ENCODE measurements around the gene RFX7.
A peak's percentile ranks its signal among the peaks of the same experiment; 100 is the strongest.

RFX7 gene

DNA sequence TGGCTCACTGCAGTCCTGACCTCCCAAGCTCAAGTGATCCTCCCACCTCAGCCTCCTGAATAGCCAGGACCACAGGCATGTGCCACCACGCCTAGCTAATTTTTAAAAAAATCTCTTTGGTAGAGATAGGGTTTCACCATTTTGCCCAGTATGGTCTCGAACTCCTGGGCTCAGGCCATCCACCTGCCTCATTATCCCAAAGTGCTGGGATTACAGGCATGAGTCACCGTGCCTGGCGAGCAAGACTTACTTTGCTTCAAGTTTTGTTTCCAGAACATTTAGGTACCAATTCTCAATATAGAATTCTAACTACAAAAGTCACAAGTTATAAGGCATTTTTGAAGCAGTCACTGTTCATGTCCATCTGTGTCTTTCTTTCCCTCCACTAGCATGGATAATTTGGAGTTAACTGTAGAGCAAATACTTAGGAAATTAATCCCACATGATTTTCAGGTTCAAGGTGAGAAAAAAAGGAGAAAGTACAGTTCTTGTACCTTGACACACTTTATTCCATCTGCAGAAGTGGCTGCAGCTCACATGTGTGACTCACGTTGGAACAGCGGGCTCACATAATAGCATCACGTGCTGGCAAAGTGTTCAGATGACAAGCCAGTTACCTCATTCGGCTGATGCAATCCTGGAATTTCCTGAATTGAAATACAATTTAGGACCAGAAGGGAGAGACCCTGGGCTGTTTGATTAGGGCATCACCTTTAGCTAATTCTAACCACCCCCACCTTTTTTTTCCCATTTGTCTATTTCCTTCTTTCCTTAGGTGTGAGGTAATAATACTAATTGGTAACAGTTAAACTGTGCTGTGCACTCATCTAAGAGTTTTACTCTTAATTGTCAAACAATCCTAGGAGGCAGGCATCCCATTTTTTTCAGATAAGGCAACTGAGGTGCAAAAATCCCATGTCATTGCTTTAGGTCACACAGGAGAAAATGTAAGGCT is 203.3 kb downstream of the RFX7 start (continued):
- TF ChIP-seq ZNF501 (tag by site-specific recombination; IDR thresholded peaks at IDR 0.05), result no peak
- peak; percentile 84 for TF ChIP-seq ZNF341 (tag by site-specific recombination; IDR thresholded peaks at IDR 0.05; ENCODE audit: low read depth)
- TF ChIP-seq ZFP69B (tag by site-specific recombination; IDR thresholded peaks at IDR 0.05), result no peak
- TF ChIP-seq KLF10 (tag by site-specific recombination; IDR thresholded peaks at IDR 0.05), result peak; percentile 74
- no peak for TF ChIP-seq ZNF19 (tag by site-specific recombination; IDR thresholded peaks at IDR 0.05; ENCODE audit: low read depth)
- peak; percentile 27; the same call in 1 of the 2 replicates for TF ChIP-seq ZNF449 (tag by site-specific recombination; IDR thresholded peaks at IDR 0.05)
- peak; percentile 82 for TF ChIP-seq PRDM6 (tag by site-specific recombination; IDR thresholded peaks at IDR 0.05)
- no peak for TF ChIP-seq SALL2 (tag by site-specific recombination; IDR thresholded peaks at IDR 0.05; ENCODE audit: borderline replicate concordance)
- TF ChIP-seq PRDM10 (tag by site-specific recombination; IDR thresholded peaks at IDR 0.05), result 0 out of 2 replicates have a peak, but pooled peaks have one; percentile 27
- TF ChIP-seq ZNF660 (tag by site-specific recombination; IDR thresholded peaks at IDR 0.05), result peak; percentile 71; the same call in 1 of the 2 replicates
- TF ChIP-seq, protein P1, sequence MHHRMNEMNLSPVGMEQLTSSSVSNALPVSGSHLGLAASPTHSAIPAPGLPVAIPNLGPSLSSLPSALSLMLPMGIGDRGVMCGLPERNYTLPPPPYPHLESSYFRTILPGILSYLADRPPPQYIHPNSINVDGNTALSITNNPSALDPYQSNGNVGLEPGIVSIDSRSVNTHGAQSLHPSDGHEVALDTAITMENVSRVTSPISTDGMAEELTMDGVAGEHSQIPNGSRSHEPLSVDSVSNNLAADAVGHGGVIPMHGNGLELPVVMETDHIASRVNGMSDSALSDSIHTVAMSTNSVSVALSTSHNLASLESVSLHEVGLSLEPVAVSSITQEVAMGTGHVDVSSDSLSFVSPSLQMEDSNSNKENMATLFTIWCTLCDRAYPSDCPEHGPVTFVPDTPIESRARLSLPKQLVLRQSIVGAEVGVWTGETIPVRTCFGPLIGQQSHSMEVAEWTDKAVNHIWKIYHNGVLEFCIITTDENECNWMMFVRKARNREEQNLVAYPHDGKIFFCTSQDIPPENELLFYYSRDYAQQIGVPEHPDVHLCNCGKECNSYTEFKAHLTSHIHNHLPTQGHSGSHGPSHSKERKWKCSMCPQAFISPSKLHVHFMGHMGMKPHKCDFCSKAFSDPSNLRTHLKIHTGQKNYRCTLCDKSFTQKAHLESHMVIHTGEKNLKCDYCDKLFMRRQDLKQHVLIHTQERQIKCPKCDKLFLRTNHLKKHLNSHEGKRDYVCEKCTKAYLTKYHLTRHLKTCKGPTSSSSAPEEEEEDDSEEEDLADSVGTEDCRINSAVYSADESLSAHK (tag by site-specific recombination; IDR thresholded peaks at IDR 0.05), result peak; percentile 76; the same call in 1 of the 2 replicates
- no peak for TF ChIP-seq ZNF670 (tag by site-specific recombination; IDR thresholded peaks at IDR 0.05; ENCODE audit: low read depth)
- TF ChIP-seq ZNF473 (tag by site-specific recombination; IDR thresholded peaks at IDR 0.05), result no peak
- peak; percentile 16; the same call in 1 of the 2 replicates for TF ChIP-seq ZNF76 (tag by site-specific recombination; IDR thresholded peaks at IDR 0.05; ENCODE audit: borderline replicate concordance, low read depth)
- no peak for TF ChIP-seq ZBTB20 (tag by site-specific recombination; IDR thresholded peaks at IDR 0.05)
- TF ChIP-seq HIC1 (tag by site-specific recombination; IDR thresholded peaks at IDR 0.05), result 0 out of 2 replicates have a peak, but pooled peaks have one; percentile 22
- peak; percentile 75; the same call in 1 of the 2 replicates for TF ChIP-seq TRIM28 (IDR thresholded peaks at IDR 0.05; ENCODE audit: borderline replicate concordance, low read length)
- TF ChIP-seq ZNF223 (tag by site-specific recombination; IDR thresholded peaks at IDR 0.05), result no peak
- TF ChIP-seq ZNF174 (tag by site-specific recombination; IDR thresholded peaks at IDR 0.05), result no peak
- TF ChIP-seq ZNF2 (tag by site-specific recombination; IDR thresholded peaks at IDR 0.05), result peak; percentile 76
- TF ChIP-seq ZNF488 (tag by site-specific recombination; IDR thresholded peaks at IDR 0.05), result no peak
- TF ChIP-seq, protein P2, sequence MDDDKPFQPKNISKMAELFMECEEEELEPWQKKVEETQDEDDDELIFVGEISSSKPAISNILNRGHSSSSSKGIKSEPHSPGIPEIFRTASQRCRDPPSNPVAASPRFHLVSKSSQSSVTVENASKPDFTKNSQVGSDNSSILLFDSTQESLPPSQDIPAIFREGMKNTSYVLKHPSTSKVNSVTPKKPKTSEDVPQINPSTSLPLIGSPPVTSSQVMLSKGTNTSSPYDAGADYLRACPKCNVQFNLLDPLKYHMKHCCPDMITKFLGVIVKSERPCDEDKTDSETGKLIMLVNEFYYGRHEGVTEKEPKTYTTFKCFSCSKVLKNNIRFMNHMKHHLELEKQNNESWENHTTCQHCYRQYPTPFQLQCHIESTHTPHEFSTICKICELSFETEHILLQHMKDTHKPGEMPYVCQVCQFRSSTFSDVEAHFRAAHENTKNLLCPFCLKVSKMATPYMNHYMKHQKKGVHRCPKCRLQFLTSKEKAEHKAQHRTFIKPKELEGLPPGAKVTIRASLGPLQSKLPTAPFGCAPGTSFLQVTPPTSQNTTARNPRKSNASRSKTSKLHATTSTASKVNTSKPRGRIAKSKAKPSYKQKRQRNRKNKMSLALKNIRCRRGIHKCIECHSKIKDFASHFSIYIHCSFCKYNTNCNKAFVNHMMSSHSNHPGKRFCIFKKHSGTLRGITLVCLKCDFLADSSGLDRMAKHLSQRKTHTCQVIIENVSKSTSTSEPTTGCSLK (tag by site-specific recombination; IDR thresholded peaks at IDR 0.05), result no peak
- TF ChIP-seq ZNF629 (tag by site-specific recombination; IDR thresholded peaks at IDR 0.05), result peak; percentile 96

Data from HEK293 (cell line).